Measurements from ENCODE around the gene DGCR2.

DNA sequence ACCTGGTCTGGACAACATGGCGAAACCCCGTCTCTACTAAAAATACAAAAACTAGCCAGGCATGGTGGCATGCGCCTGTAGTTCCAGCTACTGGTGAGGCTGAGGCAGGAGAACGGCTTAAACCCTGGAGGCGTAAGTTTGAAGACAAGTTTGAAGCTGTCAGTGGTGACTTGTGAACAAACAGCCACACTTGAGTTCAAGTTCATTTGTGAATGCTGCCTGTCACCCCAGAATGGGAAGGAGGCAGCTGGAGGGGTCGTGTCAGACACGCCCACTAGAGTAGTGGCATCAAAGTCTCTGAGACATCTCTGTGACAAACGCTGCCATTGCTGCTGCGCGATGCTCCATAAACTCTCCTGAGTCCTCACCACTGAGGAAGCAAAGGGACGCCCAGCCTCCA lies 74.2 kb downstream of the DGCR2 start:
- no peak for TF ChIP-seq CTCF (IDR thresholded peaks at IDR 0.05)
- TF ChIP-seq POLR2A (IDR thresholded peaks at IDR 0.05) = no peak

Measured in heart left ventricle (tissue), 13 donors.